ENCODE results near the gene LRRTM2.

GRCh38 chr5:138840103-138840502, 35.0 kb downstream of the LRRTM2 start:
- TF ChIP-seq POLR2A (IDR thresholded peaks at IDR 0.05; ENCODE audit: low read depth, low read length): no peak
- no peak for TF ChIP-seq TAF1 (IDR thresholded peaks at IDR 0.05; ENCODE audit: low read depth, low read length)
- TF ChIP-seq POLR2AphosphoS5 (IDR thresholded peaks at IDR 0.05; ENCODE audit: low read depth, low read length): no peak
